WTC11 (cell line): ENCODE results near the gene THSD7B. TPM values are rescaled to one million over a fixed set of nuclear protein-coding genes. Genes with fewer than 3 reads are reported as not detected.

ENCODE experiments used
- ATAC-seq: fragments of 200-7000 bp; cut with Tn5 transposase; 2 replicates; pipeline ENCODE4 v1.10.0; 2021; ENCODE audit warnings: mild to moderate bottlenecking, moderate library complexity
- CTCF ChIA-PET: fragments of 300-600 bp; sonication (Branson Sonifier 250); formaldehyde crosslinking; loops from one replicate; lab custom pipeline; 2021; ENCODE audit warnings: antibody characterized with exemption; lab: Charles Lee
- POLR2A ChIA-PET: fragments of 350-600 bp; sonication (Branson Sonifier 250); formaldehyde crosslinking; loops from one replicate; lab custom pipeline; 2021; ENCODE audit warnings: antibody characterized with exemption; lab: Charles Lee
- DNase-seq: peaks from one replicate; pipeline ENCODE4 v3.0.0; 2021; ENCODE audit warnings: low spot score
- H3K27ac Mint-ChIP-seq: 2 replicates; pipeline ENCODE4 v1.8.0; 2021; ENCODE audit warnings: mixed read lengths
- H3K27me3 Mint-ChIP-seq: 2 replicates; pipeline ENCODE4 v1.8.0; 2021; ENCODE audit warnings: low read depth, mild to moderate bottlenecking, moderate library complexity, mixed read lengths
- H3K36me3 Mint-ChIP-seq: 2 replicates; pipeline ENCODE4 v1.8.0; 2021; ENCODE audit warnings: mixed read lengths
- H3K4me1 Mint-ChIP-seq: 2 replicates; pipeline ENCODE4 v1.8.0; 2022; ENCODE audit warnings: mixed read lengths
- H3K4me3 Mint-ChIP-seq: 2 replicates; pipeline ENCODE4 v1.8.0; 2021; ENCODE audit warnings: mild to moderate bottlenecking, moderate library complexity, mixed read lengths
- H3K9me3 Mint-ChIP-seq: 2 replicates; pipeline ENCODE4 v1.8.0; 2021; ENCODE audit warnings: mixed read lengths
- ATF1 ChIP-seq: sonication (generic); formaldehyde crosslinking; IDR thresholded peaks from 2 replicates; pipeline ENCODE4 v1.8.1; 2023; ENCODE audit warnings: mild to moderate bottlenecking, moderate library complexity, missing genetic modification reagents
- E2F4 ChIP-seq: sonication (generic); formaldehyde crosslinking; IDR thresholded peaks from 2 replicates; pipeline ENCODE4 v1.8.1; 2022; ENCODE audit warnings: low read depth, mild to moderate bottlenecking, moderate library complexity, missing genetic modification reagents, borderline replicate concordance
- E2F5 ChIP-seq: sonication (generic); formaldehyde crosslinking; IDR thresholded peaks from 2 replicates; pipeline ENCODE4 v1.8.1; 2022; ENCODE audit warnings: mild to moderate bottlenecking, moderate library complexity, missing genetic modification reagents
- EMX1 ChIP-seq: fragments of 250-450 bp; sonication (Bioruptor Pico); IDR thresholded peaks from 2 replicates; pipeline ENCODE4 v1.8.0; 2021; ENCODE audit warnings: mild to moderate bottlenecking
- ETV6 ChIP-seq: sonication (generic); formaldehyde crosslinking; IDR thresholded peaks from 2 replicates; pipeline ENCODE4 v1.8.1; 2022; ENCODE audit warnings: mild to moderate bottlenecking, missing genetic modification reagents
- FOXK1 ChIP-seq: sonication (generic); formaldehyde crosslinking; IDR thresholded peaks from 2 replicates; pipeline ENCODE4 v1.8.0; 2022; ENCODE audit warnings: mild to moderate bottlenecking, moderate library complexity, missing genetic modification reagents
- FOXP4 ChIP-seq: sonication (generic); formaldehyde crosslinking; IDR thresholded peaks from 2 replicates; pipeline ENCODE4 v1.8.0; 2022; ENCODE audit warnings: mild to moderate bottlenecking, missing genetic modification reagents
- GRHL2 ChIP-seq: fragments of 250-450 bp; sonication (Bioruptor Pico); IDR thresholded peaks from 2 replicates; pipeline ENCODE4 v1.8.0; 2022; ENCODE audit warnings: mild to moderate bottlenecking, moderate library complexity; ENCODE audit not compliant: insufficient replicate concordance, severe bottlenecking
- IRF1 ChIP-seq: sonication (generic); formaldehyde crosslinking; IDR thresholded peaks from 2 replicates; pipeline ENCODE4 v1.8.0; 2023; ENCODE audit warnings: missing genetic modification reagents
- OVOL2 ChIP-seq: fragments of 250-450 bp; sonication (Bioruptor Pico); IDR thresholded peaks from 2 replicates; pipeline ENCODE4 v1.9.0; 2021; ENCODE audit warnings: mild to moderate bottlenecking, borderline replicate concordance
- SMAD3 ChIP-seq: sonication (generic); formaldehyde crosslinking; IDR thresholded peaks from 2 replicates; pipeline ENCODE4 v1.8.0; 2022; ENCODE audit warnings: missing genetic modification reagents, mild to moderate bottlenecking, borderline replicate concordance
- STAT6 ChIP-seq: sonication (generic); formaldehyde crosslinking; conservative IDR thresholded peaks from 2 replicates; pipeline ENCODE4 v1.8.1; 2023; ENCODE audit warnings: mild to moderate bottlenecking, low read depth, missing genetic modification reagents, moderate library complexity
- TCF7 ChIP-seq: sonication (generic); formaldehyde crosslinking; IDR thresholded peaks from 2 replicates; pipeline ENCODE4 v1.8.0; 2022; ENCODE audit warnings: mild to moderate bottlenecking, low read depth, missing genetic modification reagents, moderate library complexity
- TEAD4 ChIP-seq: sonication (generic); formaldehyde crosslinking; IDR thresholded peaks from 2 replicates; pipeline ENCODE4 v1.8.0; 2022; ENCODE audit warnings: mild to moderate bottlenecking, missing genetic modification reagents
- ZBTB21 ChIP-seq: sonication (generic); formaldehyde crosslinking; IDR thresholded peaks from 2 replicates; pipeline ENCODE4 v1.8.1; 2023; ENCODE audit warnings: mild to moderate bottlenecking, missing genetic modification reagents, borderline replicate concordance
- ZNF121 ChIP-seq: sonication (generic); formaldehyde crosslinking; IDR thresholded peaks from 2 replicates; pipeline ENCODE4 v1.8.0; 2023; ENCODE audit warnings: missing genetic modification reagents
- ZNF232 ChIP-seq: sonication (generic); formaldehyde crosslinking; IDR thresholded peaks from 2 replicates; pipeline ENCODE4 v1.8.0; 2022; ENCODE audit warnings: mild to moderate bottlenecking, missing genetic modification reagents
- ZNF512 ChIP-seq: sonication (generic); formaldehyde crosslinking; IDR thresholded peaks from 2 replicates; pipeline ENCODE4 v1.8.1; 2022; ENCODE audit warnings: missing genetic modification reagents, borderline replicate concordance
- ZNF671 ChIP-seq: fragments of 250-450 bp; sonication (Bioruptor Pico); IDR thresholded peaks from 2 replicates; pipeline ENCODE4 v1.8.0; 2021; ENCODE audit warnings: mild to moderate bottlenecking
- total RNA-seq: library from RNA; stranded (reverse); gene quantifications from 3 replicates; pipeline ENCODE4 v1.2.3, GENCODE V29; 2021

The THSD7B gene
- total RNA-seq, 1 experiment from 2014 or later = 2.9 TPM

GRCh38 chr2:136844546-136844945, 79.2 kb downstream of the THSD7B start (continued):
- no peak for TF ChIP-seq GRHL2
- TF ChIP-seq EMX1 = no peak

- TF ChIP-seq IRF1 (CRISPR knock-in tag) (no peak), ZNF232 (CRISPR knock-in tag) (no peak), ZBTB21 (CRISPR knock-in tag) (no peak), E2F5 (no peak), SMAD3 (CRISPR knock-in tag) (no peak), ZNF512 (CRISPR knock-in tag) (no peak), OVOL2 (CRISPR knock-in tag) (no peak), FOXK1 (CRISPR knock-in tag) (no peak), ZNF671 (no peak), ZNF121 (no peak), TCF7 (CRISPR knock-in tag) (no peak), TEAD4 (CRISPR knock-in tag) (no peak), FOXP4 (CRISPR knock-in tag) (no peak), ATF1 (CRISPR knock-in tag) (no peak), STAT6 (CRISPR knock-in tag) (no peak), ETV6 (no peak), E2F4 (CRISPR knock-in tag) (no peak)
- Mint-ChIP-seq H3K4me1 (no peaks in the 10 kb centered on the region), H3K9me3 (peaks cover 6% of the 10 kb centered on the region; the same call in 1 of the 2 replicates), H3K27ac (no peak overlapping the region), H3K4me3 (no peak overlapping the region), H3K36me3 (no peaks in the 10 kb centered on the region), H3K27me3 (no peaks in the 10 kb centered on the region)
- POLR2A ChIA-PET = no interaction called here
- DNase-seq (no peak), ATAC-seq (no peak)
- CTCF ChIA-PET = no interaction called here
Measured at GRCh38 chr2:136858656-136859055, 93.3 kb downstream of the THSD7B start.
